Prostate gland (tissue), 2 donors: Measurements from ENCODE around the gene ADAM8. TPM values are rescaled to one million over a fixed set of nuclear protein-coding genes. Genes with fewer than 3 reads are reported as not detected.

ENCODE experiments used
- DNase-seq: peaks from one replicate; pipeline ENCODE4 v3.0.0-alpha.2; 2019; ENCODE audit warnings: low spot score
- H3K27ac ChIP-seq, 2 donors: fragments of 200-600 bp; sonication (generic); 2 replicates each; pipeline ENCODE4 v1.5.1; 2017 to 2019
- H3K27me3 ChIP-seq: fragments of 200-600 bp; sonication (generic); replicated peaks from 2 replicates; pipeline ENCODE4 v1.5.1; 2019; ENCODE audit not compliant: insufficient read depth
- H3K36me3 ChIP-seq, 2 donors: fragments of 200-600 bp; sonication (generic); 1 replicate in 1 of 2; 2 replicates in 1 of 2; pipeline versions ENCODE4 v1.5.1 to v1.8.1; 2017 to 2019
- H3K4me1 ChIP-seq: fragments of 200-600 bp; sonication (generic); replicated peaks from 2 replicates; pipeline ENCODE4 v1.5.1; 2019
- H3K4me3 ChIP-seq, 2 donors: fragments of 200-600 bp; sonication (generic); 2 replicates each; pipeline ENCODE4 v1.5.1; 2017 to 2019
- H3K9me3 ChIP-seq: fragments of 200-600 bp; sonication (generic); 2 replicates; pipeline ENCODE4 v1.5.1; 2017
- CTCF ChIP-seq, 4 experiments: fragments of 200-600 bp in 2 of 4; fragments of 450-650 bp in 2 of 4; sonication (generic) in 2 of 4; IDR thresholded peaks; 1 replicate in 3 of 4; 2 replicates in 1 of 4; pipeline ENCODE4 v1.5.1; 2016 to 2019; ENCODE audit warnings: antibody characterized with exemption in 4 of 4, mild to moderate bottlenecking in 2 of 4, moderate library complexity in 2 of 4
- POLR2A ChIP-seq: fragments of 450-650 bp; IDR thresholded peaks from one replicate; pipeline ENCODE4 v1.6.1; 2016; ENCODE audit warnings: antibody characterized with exemption, mild to moderate bottlenecking
- POLR2AphosphoS5 ChIP-seq: sonication (generic); formaldehyde crosslinking; IDR thresholded peaks from one replicate; pipeline ENCODE4 v1.6.1; 2017; ENCODE audit warnings: antibody characterized with exemption
- WGBS: methylation state at CpG from one replicate; pipeline ENCODE4 v1.1.5; 2018; 5-methylcytosine and 5-hydroxymethylcytosine counted together
- intact Hi-C: fragments of 100-400 bp; cut with DNase I; formaldehyde crosslinking; loops from one replicate; pipeline ENCODE4 v1.14.2; 2022
- total RNA-seq, 2 donors: library from RNA; depleted of rRNA; stranded (reverse); fragments of >200 nt; gene quantifications; one replicate each; pipeline ENCODE4 v1.1.0, GENCODE V29; 2016

The ADAM8 gene
- total RNA-seq, 2 donors from 2014 or later = 7.2 to 7.4 TPM

GRCh38 chr10:133278577-133279265, 2.1 kb upstream of the ADAM8 start:
- H3K27ac ChIP-seq = peak overlapping the region; percentile 41 to 73
- peak; percentile 69 for DNase-seq
- intact Hi-C loops = no loop called here
- H3K27me3 ChIP-seq = no peaks in the 10 kb centered on the region
- TF ChIP-seq POLR2A (no peak), POLR2AphosphoS5 (peak; percentile 62)
- H3K36me3 ChIP-seq = peaks cover 5 to 21% of the 10 kb centered on the region in 2 donors
- 69% methylated on average over 19 of the region's 19 CpGs for WGBS
- H3K9me3 ChIP-seq = no peaks in the 10 kb centered on the region
- no peak overlapping the region for H3K4me3 ChIP-seq
- H3K4me1 ChIP-seq = peaks cover 6% of the 10 kb centered on the region

GRCh38 chr10:133277993-133278576, 1.4 kb upstream of the ADAM8 start:
- intact Hi-C loops = no loop called here
- Histone ChIP-seq H3K36me3 (peaks cover 5 to 16% of the 10 kb centered on the region in 2 donors), H3K27ac (peak overlapping the region; percentile 41 to 73), H3K4me3 (no peak overlapping the region), H3K9me3 (no peaks in the 10 kb centered on the region), H3K4me1 (peaks cover 6% of the 10 kb centered on the region), H3K27me3 (no peaks in the 10 kb centered on the region)
- no peak for TF ChIP-seq CTCF (IDR thresholded peaks at IDR 0.05)
- TF ChIP-seq POLR2AphosphoS5 = no peak
- no peak for TF ChIP-seq POLR2A
- no peak for DNase-seq
- 80% methylated on average over 12 of the region's 12 CpGs for WGBS

- no peak for DNase-seq
- 68% methylated on average over 25 of the region's 25 CpGs for WGBS
- H3K4me3 ChIP-seq = no peak overlapping the region
- H3K36me3 ChIP-seq = peaks cover 5 to 9% of the 10 kb centered on the region in 2 donors
- intact Hi-C loops = no loop called here
- H3K27me3 ChIP-seq = no peaks in the 10 kb centered on the region
- TF ChIP-seq POLR2A = no peak
- no peak for TF ChIP-seq CTCF (IDR thresholded peaks at IDR 0.05)
- TF ChIP-seq POLR2AphosphoS5 = no peak
- H3K9me3 ChIP-seq = no peaks in the 10 kb centered on the region
- H3K4me1 ChIP-seq = peaks cover 6% of the 10 kb centered on the region
- H3K27ac ChIP-seq = peak overlapping the region in 1 of 2 donors; percentile 73
Observed at GRCh38 chr10:133277277-133277992, 767 bp upstream of the ADAM8 start.

GRCh38 chr10:133276100-133276434, 601 bp downstream of the ADAM8 start:
- Histone ChIP-seq H3K27ac (no peak overlapping the region), H3K27me3 (no peaks in the 10 kb centered on the region), H3K36me3 (peaks cover 0 to 5% of the 10 kb centered on the region in 2 donors), H3K4me1 (peaks cover 6% of the 10 kb centered on the region), H3K4me3 (peak overlapping the region; percentile 4 to 28), H3K9me3 (no peaks in the 10 kb centered on the region)
- WGBS = 29% methylated on average over 5 of the region's 6 CpGs
- intact Hi-C loops = no loop called here
- TF ChIP-seq POLR2A = no peak
- no peak for TF ChIP-seq CTCF (IDR thresholded peaks at IDR 0.05)
- TF ChIP-seq POLR2AphosphoS5 = no peak
- DNase-seq = no peak

- 47% methylated on average over 12 of the region's 12 CpGs for WGBS
- DNase-seq = no peak
- H3K4me3 ChIP-seq = no peak overlapping the region
- no peak for TF ChIP-seq POLR2A
- no peak for TF ChIP-seq POLR2AphosphoS5
- no peak for TF ChIP-seq CTCF (IDR thresholded peaks at IDR 0.05)
- H3K27ac ChIP-seq = no peak overlapping the region
- peaks cover 0 to 5% of the 10 kb centered on the region in 2 donors for H3K36me3 ChIP-seq
- H3K9me3 ChIP-seq = no peaks in the 10 kb centered on the region
- H3K27me3 ChIP-seq = no peaks in the 10 kb centered on the region
- intact Hi-C loops = no loop called here
- peaks cover 6% of the 10 kb centered on the region for H3K4me1 ChIP-seq
Observed at GRCh38 chr10:133275684-133276092, 980 bp downstream of the ADAM8 start.
